Astrocyte (in vitro differentiated cells and primary cell): ENCODE data around the gene MTCL3.
A peak's percentile ranks its signal among the peaks of the same experiment; 100 is the strongest.

Experiments
- DNase-seq: peaks from one replicate; pipeline ENCODE4 v3.0.0-alpha.2; 2010; ENCODE audit warnings: low read depth
- FAIRE-seq: peaks from 2 replicates; lab custom pipeline; 2011; peaks lifted over from hg19 to GRCh38; lab: Jason Lieb, UNC
- H2AFZ ChIP-seq: 2 replicates; pipeline ENCODE4 v1.6.0; 2012; ENCODE audit warnings: low read depth, low read length, inconsistent platforms
- H3K27ac ChIP-seq: 2 replicates; pipeline ENCODE4 v1.5.1; 2011; ENCODE audit warnings: low read depth, low read length, inconsistent platforms
- H3K27me3 ChIP-seq: 2 replicates; pipeline ENCODE4 v1.6.0; 2011; ENCODE audit warnings: low read length, inconsistent platforms; ENCODE audit not compliant: insufficient read depth
- H3K36me3 ChIP-seq: 2 replicates; pipeline ENCODE4 v1.5.1; 2011; ENCODE audit warnings: low read length, inconsistent platforms; ENCODE audit not compliant: insufficient read depth
- H3K4me1 ChIP-seq: 2 replicates; pipeline ENCODE4 v1.5.1; 2011; ENCODE audit warnings: low read length, inconsistent platforms; ENCODE audit not compliant: insufficient read depth
- H3K4me2 ChIP-seq: 2 replicates; pipeline ENCODE4 v1.6.0; 2012; ENCODE audit warnings: low read length, inconsistent platforms
- H3K4me3 ChIP-seq: 2 replicates; pipeline ENCODE4 v1.5.1; 2011; ENCODE audit warnings: low read depth, mild to moderate bottlenecking, low read length, inconsistent platforms; ENCODE audit not compliant: insufficient read depth
- H3K79me2 ChIP-seq: 2 replicates; pipeline ENCODE4 v1.6.0; 2012; ENCODE audit warnings: mild to moderate bottlenecking, low read length, inconsistent platforms; ENCODE audit not compliant: insufficient read depth
- H3K9ac ChIP-seq: 2 replicates; pipeline ENCODE4 v1.6.0; 2012; ENCODE audit warnings: mild to moderate bottlenecking, low read length, inconsistent platforms
- H3K9me3 ChIP-seq: 2 replicates; pipeline ENCODE4 v1.5.1; 2012; ENCODE audit warnings: low read depth, mild to moderate bottlenecking, low read length, inconsistent platforms; ENCODE audit not compliant: insufficient read depth
- H4K20me1 ChIP-seq: 2 replicates; pipeline ENCODE4 v1.6.0; 2012; ENCODE audit warnings: low read length, inconsistent platforms; ENCODE audit not compliant: insufficient read depth
- H3K27ac Mint-ChIP-seq: one replicate; pipeline ENCODE4 v1.8.0; 2021; ENCODE audit warnings: mild to moderate bottlenecking, mixed read lengths; ENCODE audit not compliant: unreplicated experiment
- H3K27me3 Mint-ChIP-seq: one replicate; pipeline ENCODE4 v1.8.0; 2021; ENCODE audit warnings: low read depth, mixed read lengths; ENCODE audit not compliant: unreplicated experiment
- H3K36me3 Mint-ChIP-seq: one replicate; pipeline ENCODE4 v1.8.0; 2021; ENCODE audit warnings: low read depth, mixed read lengths; ENCODE audit not compliant: unreplicated experiment
- H3K4me1 Mint-ChIP-seq: one replicate; pipeline ENCODE4 v1.8.0; 2021; ENCODE audit warnings: low read depth, mixed read lengths; ENCODE audit not compliant: unreplicated experiment
- H3K4me3 Mint-ChIP-seq: one replicate; pipeline ENCODE4 v1.8.0; 2021; ENCODE audit warnings: mild to moderate bottlenecking, moderate library complexity, mixed read lengths; ENCODE audit not compliant: unreplicated experiment
- H3K9me3 Mint-ChIP-seq: one replicate; pipeline ENCODE4 v1.8.0; 2021; ENCODE audit warnings: mild to moderate bottlenecking, mixed read lengths; ENCODE audit not compliant: unreplicated experiment
- CTCF ChIP-seq: IDR thresholded peaks from 2 replicates; pipeline ENCODE4 v1.5.1; 2011; ENCODE audit warnings: low read depth, mild to moderate bottlenecking, inconsistent platforms, low read length, moderate library complexity; ENCODE audit not compliant: insufficient read depth
- EZH2 ChIP-seq: IDR thresholded peaks from 2 replicates; pipeline ENCODE4 v1.6.1; 2012; ENCODE audit warnings: mild to moderate bottlenecking, low read length, inconsistent platforms; ENCODE audit not compliant: insufficient read depth

The MTCL3 gene

GRCh38 chr6:127468936-127469335 is 50.2 kb downstream of the MTCL3 start:
- Histone ChIP-seq H3K4me2 (no peak overlapping the region), H3K4me3 (no peak overlapping the region), H3K79me2 (no peaks in the 10 kb centered on the region), H3K4me1 (peaks cover 15% of the 10 kb centered on the region), H3K27ac (no peak overlapping the region), H3K36me3 (peaks cover 9% of the 10 kb centered on the region), H3K9ac (no peak overlapping the region), H2AFZ (no peak overlapping the region), H3K9me3 (no peaks in the 10 kb centered on the region), H4K20me1 (peaks cover 5% of the 10 kb centered on the region), H3K27me3 (no peaks in the 10 kb centered on the region)
- FAIRE-seq (peak; percentile 34), DNase-seq (peak; percentile 7)
- no peaks in the 10 kb centered on the region for H3K27me3 Mint-ChIP-seq
- peaks cover 12% of the 10 kb centered on the region for H3K4me1 Mint-ChIP-seq
- H3K9me3 Mint-ChIP-seq = no peaks in the 10 kb centered on the region
- no peak overlapping the region for H3K27ac Mint-ChIP-seq
- H3K4me3 Mint-ChIP-seq = no peak overlapping the region
- peaks cover 8% of the 10 kb centered on the region for H3K36me3 Mint-ChIP-seq
- TF ChIP-seq EZH2 (no peak), CTCF (no peak)

DNA sequence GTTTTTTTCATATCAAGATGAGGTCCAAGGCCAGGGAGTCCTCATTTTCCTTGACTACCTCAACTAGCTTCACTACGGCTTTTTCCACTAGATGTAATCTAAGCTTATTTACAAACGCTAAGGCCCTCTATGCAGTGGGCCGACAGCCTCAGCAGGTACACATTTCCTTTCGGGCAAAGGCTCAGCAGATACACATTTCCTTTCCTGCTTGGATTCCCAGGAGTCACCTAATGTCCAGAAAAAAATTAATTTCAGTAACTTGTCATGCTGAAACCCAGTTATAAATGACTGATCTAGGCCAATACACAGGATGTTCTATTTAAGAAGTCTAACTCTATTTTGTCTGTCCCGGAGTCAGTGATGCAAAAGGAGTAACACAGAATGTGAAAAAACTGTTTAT is 52.7 kb downstream of the MTCL3 start:
- H4K20me1 ChIP-seq = peaks cover 7% of the 10 kb centered on the region
- no peaks in the 10 kb centered on the region for H3K79me2 ChIP-seq
- H3K36me3 Mint-ChIP-seq = peaks cover 8% of the 10 kb centered on the region
- no peak overlapping the region for H3K27ac Mint-ChIP-seq
- no peaks in the 10 kb centered on the region for H3K27me3 Mint-ChIP-seq
- H3K4me1 ChIP-seq = peaks cover 20% of the 10 kb centered on the region
- peaks cover 3% of the 10 kb centered on the region for H3K36me3 ChIP-seq
- H3K27me3 ChIP-seq = no peaks in the 10 kb centered on the region
- no peak overlapping the region for H3K27ac ChIP-seq
- H3K9me3 ChIP-seq = no peaks in the 10 kb centered on the region
- H3K4me2 ChIP-seq = no peak overlapping the region
- DNase-seq (no peak), FAIRE-seq (no peak)
- no peak overlapping the region for H2AFZ ChIP-seq
- peaks cover 17% of the 10 kb centered on the region for H3K4me1 Mint-ChIP-seq
- H3K4me3 ChIP-seq = no peak overlapping the region
- TF ChIP-seq CTCF (no peak), EZH2 (no peak)
- no peak overlapping the region for H3K4me3 Mint-ChIP-seq
- H3K9ac ChIP-seq = no peak overlapping the region
- no peaks in the 10 kb centered on the region for H3K9me3 Mint-ChIP-seq

DNA sequence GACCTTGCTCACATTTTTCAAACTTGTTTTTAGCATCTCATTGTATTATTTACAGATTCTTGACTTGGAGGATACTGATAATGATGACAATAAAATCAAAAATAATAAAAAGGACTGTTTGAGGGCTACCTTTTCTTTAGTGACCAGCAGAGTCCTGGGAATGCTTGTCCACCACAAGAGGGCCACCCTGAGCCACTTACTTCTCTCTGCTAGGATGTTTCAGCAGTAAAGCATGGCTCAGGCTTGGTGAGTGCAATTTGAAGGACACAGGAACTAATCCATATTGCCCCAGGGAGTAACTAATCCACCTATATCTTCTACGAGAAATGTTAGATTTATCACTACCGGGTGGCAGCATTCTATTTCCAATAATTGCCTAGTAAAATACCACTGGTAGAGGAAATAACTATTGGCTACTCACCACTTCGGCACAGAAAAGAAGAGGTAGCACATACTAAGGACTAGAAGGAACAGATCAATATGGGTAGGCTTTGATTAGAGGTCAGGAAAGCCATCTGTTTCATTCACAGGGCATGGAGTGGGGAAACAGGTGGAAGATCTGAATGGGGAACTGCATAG is 54.2 kb downstream of the MTCL3 start:
- Mint-ChIP-seq H3K36me3 (peaks cover 4% of the 10 kb centered on the region), H3K9me3 (no peaks in the 10 kb centered on the region), H3K27me3 (no peaks in the 10 kb centered on the region), H3K27ac (peak overlapping the region; percentile 47), H3K4me1 (peaks cover 17% of the 10 kb centered on the region), H3K4me3 (no peak overlapping the region)
- peak overlapping the region; percentile 64 for H3K4me2 ChIP-seq
- H4K20me1 ChIP-seq = peaks cover 7% of the 10 kb centered on the region
- H3K9me3 ChIP-seq = no peaks in the 10 kb centered on the region
- peaks cover 20% of the 10 kb centered on the region for H3K4me1 ChIP-seq
- no peak overlapping the region for H2AFZ ChIP-seq
- H3K27me3 ChIP-seq = no peaks in the 10 kb centered on the region
- no peak overlapping the region for H3K4me3 ChIP-seq
- peak overlapping the region; percentile 59 for H3K9ac ChIP-seq
- TF ChIP-seq EZH2 (no peak), CTCF (peak; percentile 95)
- DNase-seq (peak; percentile 51), FAIRE-seq (peak; percentile 32)
- no peaks in the 10 kb centered on the region for H3K79me2 ChIP-seq
- H3K27ac ChIP-seq = peak overlapping the region; percentile 76
- H3K36me3 ChIP-seq = no peaks in the 10 kb centered on the region
